GM12801 (cell line): Measurements from ENCODE around the gene CPEB4.

ENCODE experiments used
- TF ChIP-seq, protein P1 (sequence below): IDR thresholded peaks from one replicate; pipeline ENCODE4 v1.5.1; 2011; ENCODE audit warnings: control low read depth; ENCODE audit not compliant: insufficient read length; ENCODE audit errors: extremely low read depth

CPEB4 gene

DNA sequence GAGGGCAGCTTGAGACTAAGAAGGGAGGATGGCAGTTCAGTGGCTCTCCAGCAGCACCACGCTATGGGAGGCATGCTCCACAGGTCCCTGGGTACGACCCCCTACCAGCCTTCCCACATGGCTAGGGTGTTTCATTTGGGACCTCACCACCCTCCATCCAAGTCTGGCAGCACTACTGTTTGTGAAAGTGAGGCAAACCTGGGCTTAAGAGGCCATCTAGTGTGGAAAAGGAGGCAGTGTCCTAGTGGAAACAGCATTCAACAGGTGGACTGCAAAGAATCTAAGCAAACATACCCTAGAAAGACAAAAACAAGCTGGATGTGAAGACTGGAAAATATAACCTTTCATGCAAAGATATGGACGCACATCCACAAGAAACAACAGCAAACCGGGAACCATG lies 96.1 kb downstream of the CPEB4 start:
- TF ChIP-seq, protein P1, sequence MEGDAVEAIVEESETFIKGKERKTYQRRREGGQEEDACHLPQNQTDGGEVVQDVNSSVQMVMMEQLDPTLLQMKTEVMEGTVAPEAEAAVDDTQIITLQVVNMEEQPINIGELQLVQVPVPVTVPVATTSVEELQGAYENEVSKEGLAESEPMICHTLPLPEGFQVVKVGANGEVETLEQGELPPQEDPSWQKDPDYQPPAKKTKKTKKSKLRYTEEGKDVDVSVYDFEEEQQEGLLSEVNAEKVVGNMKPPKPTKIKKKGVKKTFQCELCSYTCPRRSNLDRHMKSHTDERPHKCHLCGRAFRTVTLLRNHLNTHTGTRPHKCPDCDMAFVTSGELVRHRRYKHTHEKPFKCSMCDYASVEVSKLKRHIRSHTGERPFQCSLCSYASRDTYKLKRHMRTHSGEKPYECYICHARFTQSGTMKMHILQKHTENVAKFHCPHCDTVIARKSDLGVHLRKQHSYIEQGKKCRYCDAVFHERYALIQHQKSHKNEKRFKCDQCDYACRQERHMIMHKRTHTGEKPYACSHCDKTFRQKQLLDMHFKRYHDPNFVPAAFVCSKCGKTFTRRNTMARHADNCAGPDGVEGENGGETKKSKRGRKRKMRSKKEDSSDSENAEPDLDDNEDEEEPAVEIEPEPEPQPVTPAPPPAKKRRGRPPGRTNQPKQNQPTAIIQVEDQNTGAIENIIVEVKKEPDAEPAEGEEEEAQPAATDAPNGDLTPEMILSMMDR = no peak

DNA sequence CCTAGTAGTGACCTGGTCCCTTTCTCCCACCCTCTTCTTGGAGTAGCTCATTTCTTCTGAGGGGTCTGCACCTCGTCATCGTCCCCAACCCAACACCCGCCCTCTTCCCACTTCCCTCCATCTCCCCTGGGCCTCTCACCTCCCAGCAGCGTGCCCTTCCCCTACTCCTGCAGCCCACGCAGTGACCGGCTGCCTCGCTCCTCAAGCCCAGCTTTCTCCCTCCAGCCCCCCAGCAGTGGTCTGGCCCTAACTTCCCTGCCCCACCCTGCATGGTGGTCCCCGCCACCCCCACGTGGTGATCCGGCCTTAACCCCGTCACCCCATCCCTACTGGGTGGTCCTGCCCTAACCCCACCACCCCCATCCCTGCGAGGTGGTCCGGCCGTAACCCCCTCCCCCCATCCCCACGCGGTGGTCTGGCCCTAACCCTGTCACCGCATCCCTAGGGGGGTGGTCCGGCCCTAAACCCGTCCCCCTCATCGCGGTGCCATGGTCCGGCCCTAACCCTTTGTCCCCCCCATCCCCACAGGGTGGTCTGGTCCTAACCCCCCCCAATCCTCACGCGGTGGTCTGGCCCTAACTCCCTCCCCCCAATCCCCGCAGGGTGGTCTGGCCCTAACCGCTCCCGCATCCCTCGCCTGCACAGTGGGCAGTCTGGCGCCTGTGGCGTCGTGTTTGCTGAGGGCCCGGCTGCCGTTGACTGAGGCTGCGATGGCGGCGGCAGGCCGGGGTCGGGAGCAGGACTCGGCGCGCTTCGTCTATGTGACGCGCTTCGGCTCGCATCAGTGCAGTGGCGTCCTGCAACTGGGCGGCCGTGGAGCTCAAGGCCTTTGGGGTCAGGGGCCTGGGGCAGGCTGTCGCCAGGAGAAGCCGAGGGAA lies 100.6 kb downstream of the CPEB4 start, which contains the start of gene C5orf47:
Gene C5orf47 (plus strand): TSS at position 617 of the 878 bp plus-strand sequence. CDS start 94 bp downstream, at position 711.
- TF ChIP-seq, protein P1 = no peak

DNA sequence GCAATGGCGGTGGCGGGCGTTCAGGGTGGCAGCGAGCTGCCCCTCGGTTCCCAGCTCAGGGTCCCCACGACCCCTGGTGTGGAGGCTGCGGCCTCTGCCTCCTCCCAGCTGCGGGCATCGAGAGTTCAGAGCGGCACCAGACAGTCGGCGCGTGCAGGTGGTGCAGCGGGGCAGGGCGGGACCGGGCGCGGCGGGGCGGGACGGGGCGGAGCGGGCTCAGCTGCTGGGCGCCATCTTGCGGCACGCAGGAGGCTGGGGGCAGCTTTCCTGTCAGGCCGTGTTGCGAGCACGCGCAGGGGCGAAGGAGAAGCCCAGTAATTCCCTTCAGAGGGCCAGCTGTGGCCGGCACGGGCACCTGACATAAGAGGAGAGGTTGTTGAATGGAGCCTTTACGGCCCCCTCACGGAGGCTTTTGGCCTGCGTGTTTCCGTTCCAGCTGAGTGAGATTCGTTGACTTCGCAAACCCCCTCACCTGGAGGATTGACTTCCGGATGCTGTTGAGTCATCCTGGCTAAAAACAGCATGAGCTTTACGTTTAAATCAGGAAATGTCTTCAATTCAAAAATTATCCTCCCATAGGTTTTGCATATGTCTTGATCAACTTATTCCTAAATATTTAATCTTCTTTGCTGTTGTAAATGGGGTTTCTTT lies 101.4 kb downstream of the CPEB4 start:
- TF ChIP-seq, protein P1 = no peak

DNA sequence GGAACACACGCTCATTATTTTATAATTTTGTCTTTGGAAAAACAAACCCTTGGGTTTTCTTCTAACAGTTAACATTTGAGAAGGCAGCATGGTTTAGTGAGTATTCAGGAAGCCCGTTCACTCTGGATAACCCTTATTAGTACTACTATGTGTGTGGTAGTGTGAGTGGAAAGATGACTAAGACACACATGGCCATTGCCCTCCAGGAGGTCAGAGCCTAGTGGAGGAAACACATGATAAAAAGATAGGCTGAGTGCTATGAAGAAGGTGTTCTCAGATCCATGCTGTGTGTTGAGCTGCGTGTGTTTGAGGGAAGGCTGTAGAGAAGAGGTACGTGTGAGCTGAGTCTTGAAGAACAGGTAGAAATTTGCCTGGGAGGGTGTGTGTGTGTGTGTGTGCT lies 109.2 kb downstream of the CPEB4 start:
- TF ChIP-seq, protein P1 = no peak

DNA sequence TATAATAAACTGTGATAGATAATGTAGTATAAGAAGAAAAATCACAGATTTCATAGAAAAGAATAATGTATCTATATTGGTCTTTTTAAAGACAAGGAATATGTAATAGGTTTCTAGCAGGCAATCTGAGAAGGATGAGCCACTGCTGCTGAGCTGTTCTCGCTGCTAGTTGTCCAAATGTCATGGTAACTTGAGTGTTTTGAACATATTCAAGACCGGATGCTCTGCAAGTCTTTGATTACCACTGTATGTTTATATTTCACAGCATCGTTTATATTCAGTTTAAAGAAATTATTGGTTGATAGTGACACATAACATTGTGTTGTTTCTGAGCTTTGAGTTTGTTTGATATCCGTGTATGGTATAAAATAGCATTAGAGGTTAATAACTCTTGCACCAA lies 110.4 kb downstream of the CPEB4 start:
- TF ChIP-seq, protein P1 = no peak

DNA sequence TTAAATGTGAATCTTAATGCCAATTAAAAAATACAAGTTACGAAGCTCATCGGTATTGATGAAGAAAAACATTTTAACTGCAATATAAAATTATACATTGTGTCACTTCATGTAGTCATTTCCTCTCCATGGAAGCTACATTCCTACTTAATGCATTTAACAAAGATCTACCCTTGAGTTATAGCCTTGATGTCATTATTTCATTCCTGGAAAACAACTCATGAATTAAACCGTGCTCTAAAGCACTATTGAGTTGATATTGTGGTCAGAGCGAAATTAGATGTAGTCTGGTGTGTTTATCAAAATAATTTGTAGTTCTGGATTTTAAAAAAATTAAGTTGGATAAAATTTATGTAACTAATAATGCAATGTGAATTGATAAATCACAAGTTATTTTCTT lies 111.9 kb downstream of the CPEB4 start:
- TF ChIP-seq, protein P1 = no peak

DNA sequence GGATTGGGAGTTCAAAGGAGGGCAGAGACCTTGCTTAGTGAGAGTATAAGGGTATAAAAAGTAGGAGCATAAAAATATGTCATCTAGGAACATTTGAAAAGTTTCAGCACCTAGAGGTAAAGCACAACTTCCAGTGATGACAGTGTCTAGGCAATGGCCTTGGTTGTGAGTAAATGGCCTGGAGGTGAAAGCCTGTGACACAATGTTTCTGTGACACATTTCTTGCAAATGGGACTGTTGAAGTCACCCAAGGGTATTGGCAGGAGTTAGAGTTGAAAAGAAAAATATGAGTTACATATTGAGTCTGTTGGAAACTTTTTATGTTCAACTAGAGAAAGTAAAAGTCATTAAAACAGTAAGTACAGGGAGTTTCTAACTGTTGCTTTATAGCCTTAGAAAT lies 115.6 kb downstream of the CPEB4 start:
- TF ChIP-seq, protein P1 = no peak
